ENCODE results near the gene LEFTY2. TPM values are rescaled to one million over a fixed set of nuclear protein-coding genes. Genes with fewer than 3 reads are reported as not detected.

The LEFTY2 gene
- total RNA-seq, 2 experiments from 2014 or later: 0.10 TPM; not detected in 1

Small RNA genes within 50 kb of the gene (microRNA-seq; reads per million reads assigned to microRNA genes)
- not detected for gene MIR6741 (ENCODE audit: borderline microRNAs expressed, borderline replicate concordance)

Other genes starting within 250 kb of the LEFTY2 start
- gene SRP9, start 163.4 kb downstream of the LEFTY2 start, total RNA-seq: 100 to 1,000 TPM; 356 to 363 TPM
- 1 to 10 TPM; 3.8 to 5.0 TPM for gene EPHX1, start 131.1 kb downstream of the LEFTY2 start, total RNA-seq
- gene TMEM63A, start 58.8 kb downstream of the LEFTY2 start, total RNA-seq: 10 to 100 TPM; 34.3 to 34.7 TPM
- under 1 TPM in 1 of 2 experiments, not detected in 1; 0.22 TPM for gene LEFTY1, start 52.1 kb downstream of the LEFTY2 start, total RNA-seq
- gene PYCR2, start 17.0 kb downstream of the LEFTY2 start, total RNA-seq: 100 to 1,000 TPM; 143 to 149 TPM
- gene SDE2, start 58.1 kb upstream of the LEFTY2 start, total RNA-seq: 10 to 100 TPM; 15.3 to 16.5 TPM
- gene H3-3A, start 121.5 kb upstream of the LEFTY2 start, total RNA-seq: 100 to 1,000 TPM; 325 to 332 TPM
- 10 to 100 TPM; 15.0 to 15.7 TPM for gene ACBD3, start 245.5 kb upstream of the LEFTY2 start, total RNA-seq